Naive thymus-derived CD8-positive, alpha-beta T cell (primary cell): Measurements from ENCODE around the gene FZD4. TPM values are rescaled to one million over a fixed set of nuclear protein-coding genes. Genes with fewer than 3 reads are reported as not detected.
"Not testable (repeated sequence)": the region's sequence is repeated elsewhere in the genome, so short reads cannot be mapped to it uniquely, and the experiment has no call there.

Experiments used
- ATAC-seq, 2 donors: fragments of 150-1000 bp; cut with Tn5 transposase in 1 of 2; sonication (Bioruptor Pico), chemical (Tn5 transposase) in 1 of 2; 1 replicate in 1 of 2; 2 replicates in 1 of 2; pipeline ENCODE4 v1.10.0; 2021; ENCODE audit warnings: mild to moderate bottlenecking in 2 of 2, moderate library complexity in 2 of 2
- POLR2A ChIA-PET: fragments of 350-600 bp; sonication (Branson Sonifier 250); formaldehyde crosslinking; loops from one replicate; lab custom pipeline; 2021; ENCODE audit warnings: antibody characterized with exemption; lab: Charles Lee
- DNase-seq, 10 donors: peaks; one replicate each; pipeline versions ENCODE4 v3.0.0 to v3.0.0-alpha.2; 2020 to 2022
- H3K27ac Mint-ChIP-seq, 10 donors: one replicate each; pipeline ENCODE4 v1.8.0; 2020 to 2022; ENCODE audit warnings: mild to moderate bottlenecking in 10 of 10, mixed read lengths in 10 of 10, moderate library complexity in 4 of 10, inconsistent platforms in 1 of 10
- H3K27me3 Mint-ChIP-seq, 5 donors: one replicate each; pipeline ENCODE4 v1.8.0; 2021 to 2022; ENCODE audit warnings: mixed read lengths in 5 of 5
- H3K36me3 Mint-ChIP-seq, 3 donors: one replicate each; pipeline ENCODE4 v1.8.0; 2020 to 2022; ENCODE audit warnings: mixed read lengths in 3 of 3, mild to moderate bottlenecking in 2 of 3, inconsistent platforms in 1 of 3
- H3K4me1 Mint-ChIP-seq, 4 donors: one replicate each; pipeline ENCODE4 v1.8.0; 2021 to 2022; ENCODE audit warnings: mixed read lengths in 4 of 4
- H3K4me3 Mint-ChIP-seq, 10 donors: one replicate each; pipeline ENCODE4 v1.8.0; 2020 to 2022; ENCODE audit warnings: mild to moderate bottlenecking in 10 of 10, mixed read lengths in 10 of 10, moderate library complexity in 6 of 10, inconsistent platforms in 1 of 10
- H3K9me3 Mint-ChIP-seq, 9 donors: one replicate each; pipeline ENCODE4 v1.8.0; 2020 to 2022; ENCODE audit warnings: mixed read lengths in 9 of 9, mild to moderate bottlenecking in 3 of 9, inconsistent platforms in 1 of 9, moderate library complexity in 1 of 9
- polyA plus RNA-seq, 3 donors: library from polyadenylated mRNA; unstranded; fragments of 300-500 nt; fragmentation: Illumina TruSeq; gene quantifications; one replicate each; pipeline ENCODE4 v1.2.3, GENCODE V29; 2021
- total RNA-seq, 8 experiments: library from RNA in 2 of 8; stranded (reverse) in 2 of 8; gene quantifications; one replicate each; pipeline ENCODE4 v1.2.3 and lab custom pipeline; 2021 to 2026

The FZD4 gene
- total RNA-seq (not detected), polyA plus RNA-seq (not detected), total RNA-seq (lab: John Stamatoyannopoulos, UW) (0 to 0.17 (median 0) reads per million in 6 experiments)

- no peaks in the 10 kb centered on the region for H3K9me3 Mint-ChIP-seq
- POLR2A ChIA-PET: no interaction called here
- peaks cover 18 to 57% (median 38%) of the 10 kb centered on the region in 5 donors for H3K27me3 Mint-ChIP-seq
- peak within 1 kb of the TSS; percentile 80 to 96 (median 90) for H3K4me3 Mint-ChIP-seq
- H3K27ac Mint-ChIP-seq: peak within 1 kb of the TSS in 4 of 10 donors; percentile 41 to 68 (median 50)
- peaks cover 8 to 25% (median 15%) of the 10 kb centered on the region in 4 donors for H3K4me1 Mint-ChIP-seq
- ATAC-seq (peak; percentile 71 to 91), DNase-seq (peak in 7 of 10 donors; percentile 12 to 22 (median 18))
- H3K36me3 Mint-ChIP-seq: peaks cover 0 to 2% (median 0%) of the 10 kb centered on the region in 3 donors
Observed at GRCh38 chr11:86955361-86956120, at the start of gene FZD4. TSS of gene FZD4 (minus strand) at chr11:86955395. CDS start at chr11:86955085, 310 bp downstream.

GRCh38 chr11:87004281-87004680 is 49.1 kb upstream of the FZD4 start:
- H3K9me3 Mint-ChIP-seq, H3K27ac Mint-ChIP-seq, ATAC-seq: not testable (repeated sequence)

GRCh38 chr11:87002918-87003317 is 47.7 kb upstream of the FZD4 start:
- Mint-ChIP-seq H3K9me3 (no peaks in the 10 kb centered on the region), H3K4me1 (no peaks in the 10 kb centered on the region), H3K27ac (no peak overlapping the region), H3K27me3 (peaks cover 0 to 6% (median 2%) of the 10 kb centered on the region in 5 donors), H3K4me3 (no peak overlapping the region), H3K36me3 (no peaks in the 10 kb centered on the region)
- ATAC-seq: no peak
- no peak for DNase-seq
- POLR2A ChIA-PET: no interaction called here

More at GRCh38 chr11:87004281-87004680, 49.1 kb upstream of the FZD4 start:
- H3K4me1 Mint-ChIP-seq, POLR2A ChIA-PET, H3K27me3 Mint-ChIP-seq, H3K4me3 Mint-ChIP-seq, H3K36me3 Mint-ChIP-seq, DNase-seq: not testable (repeated sequence)

- no peaks in the 10 kb centered on the region for H3K9me3 Mint-ChIP-seq
- H3K36me3 Mint-ChIP-seq: no peaks in the 10 kb centered on the region
- H3K4me1 Mint-ChIP-seq: no peaks in the 10 kb centered on the region
- ATAC-seq (no peak), DNase-seq (no peak)
- POLR2A ChIA-PET: interaction anchor here (0.8 kb wide), 1 partner anchor 116 kb away, joined by 3 read pairs; no protein-coding TSS in a partner anchor
- no peak overlapping the region for H3K27ac Mint-ChIP-seq
- no peak overlapping the region for H3K4me3 Mint-ChIP-seq
- peaks cover 0 to 6% (median 0%) of the 10 kb centered on the region in 5 donors for H3K27me3 Mint-ChIP-seq
Observed at GRCh38 chr11:86999859-87000753, 44.9 kb upstream of the FZD4 start.

GRCh38 chr11:86999388-86999787 is 44.2 kb upstream of the FZD4 start:
- POLR2A ChIA-PET: interaction anchor here (0.8 kb wide), 1 partner anchor 117 kb away, joined by 3 read pairs; no protein-coding TSS in a partner anchor
- Mint-ChIP-seq H3K27ac (no peak overlapping the region), H3K27me3 (peaks cover 0 to 2% (median 0%) of the 10 kb centered on the region in 5 donors)

GRCh38 chr11:86996953-86997570 is 41.9 kb upstream of the FZD4 start:
- Mint-ChIP-seq H3K4me1 (no peaks in the 10 kb centered on the region), H3K4me3 (no peak overlapping the region), H3K36me3 (no peaks in the 10 kb centered on the region), H3K27me3 (peaks cover 0 to 2% (median 0%) of the 10 kb centered on the region in 5 donors), H3K9me3 (no peaks in the 10 kb centered on the region), H3K27ac (no peak overlapping the region)
- no peak for DNase-seq
- POLR2A ChIA-PET: no interaction called here
- ATAC-seq: no peak

More at GRCh38 chr11:86999388-86999787, 44.2 kb upstream of the FZD4 start:
- H3K9me3 Mint-ChIP-seq: no peaks in the 10 kb centered on the region
- H3K36me3 Mint-ChIP-seq: no peaks in the 10 kb centered on the region
- ATAC-seq: no peak
- H3K4me1 Mint-ChIP-seq: no peaks in the 10 kb centered on the region
- DNase-seq: no peak
- H3K4me3 Mint-ChIP-seq: no peak overlapping the region

GRCh38 chr11:86993031-86993430 is 37.8 kb upstream of the FZD4 start:
- peaks cover 0 to 4% (median 3%) of the 10 kb centered on the region in 5 donors for H3K27me3 Mint-ChIP-seq
- POLR2A ChIA-PET: interaction anchor here (0.5 kb wide), 1 partner anchor 41 kb away, joined by 3 read pairs; no protein-coding TSS in a partner anchor
- DNase-seq (no peak), ATAC-seq (no peak)
- H3K9me3 Mint-ChIP-seq: no peaks in the 10 kb centered on the region
- H3K27ac Mint-ChIP-seq: no peak overlapping the region
- no peaks in the 10 kb centered on the region for H3K36me3 Mint-ChIP-seq
- H3K4me3 Mint-ChIP-seq: no peak overlapping the region
- H3K4me1 Mint-ChIP-seq: no peaks in the 10 kb centered on the region

GRCh38 chr11:86992340-86992739 is 37.1 kb upstream of the FZD4 start:
- H3K4me1 Mint-ChIP-seq, DNase-seq, H3K27me3 Mint-ChIP-seq, ATAC-seq, H3K9me3 Mint-ChIP-seq, H3K4me3 Mint-ChIP-seq, POLR2A ChIA-PET, H3K27ac Mint-ChIP-seq, H3K36me3 Mint-ChIP-seq: not testable (repeated sequence)

GRCh38 chr11:86991341-86991740 is 36.1 kb upstream of the FZD4 start:
- H3K4me1 Mint-ChIP-seq: no peaks in the 10 kb centered on the region
- POLR2A ChIA-PET: no interaction called here
- peaks cover 0 to 4% (median 3%) of the 10 kb centered on the region in 5 donors for H3K27me3 Mint-ChIP-seq
- ATAC-seq (no peak), DNase-seq (no peak)
- H3K27ac Mint-ChIP-seq: no peak overlapping the region
- no peaks in the 10 kb centered on the region for H3K36me3 Mint-ChIP-seq
- H3K4me3 Mint-ChIP-seq: no peak overlapping the region
- no peaks in the 10 kb centered on the region for H3K9me3 Mint-ChIP-seq

GRCh38 chr11:86990515-86990914 is 35.3 kb upstream of the FZD4 start:
- H3K4me3 Mint-ChIP-seq: no peak overlapping the region
- no peaks in the 10 kb centered on the region for H3K9me3 Mint-ChIP-seq
- H3K27ac Mint-ChIP-seq: no peak overlapping the region
- POLR2A ChIA-PET: no interaction called here
- DNase-seq: no peak
- no peaks in the 10 kb centered on the region for H3K36me3 Mint-ChIP-seq
- no peaks in the 10 kb centered on the region for H3K4me1 Mint-ChIP-seq
- ATAC-seq: no peak
- H3K27me3 Mint-ChIP-seq: peaks cover 0 to 4% (median 3%) of the 10 kb centered on the region in 5 donors

GRCh38 chr11:86990031-86990430 is 34.8 kb upstream of the FZD4 start:
- no peak for DNase-seq
- no peaks in the 10 kb centered on the region for H3K36me3 Mint-ChIP-seq
- H3K27ac Mint-ChIP-seq: no peak overlapping the region
- H3K27me3 Mint-ChIP-seq: peaks cover 0 to 8% (median 4%) of the 10 kb centered on the region in 5 donors
- POLR2A ChIA-PET: no interaction called here
- no peaks in the 10 kb centered on the region for H3K9me3 Mint-ChIP-seq
- no peaks in the 10 kb centered on the region for H3K4me1 Mint-ChIP-seq
- ATAC-seq: no peak
- H3K4me3 Mint-ChIP-seq: no peak overlapping the region

GRCh38 chr11:86988351-86988881 is 33.2 kb upstream of the FZD4 start:
- Mint-ChIP-seq H3K4me3 (no peak overlapping the region), H3K27ac (no peak overlapping the region)
- POLR2A ChIA-PET: no interaction called here

More at GRCh38 chr11:86988351-86988881, 33.2 kb upstream of the FZD4 start:
- DNase-seq: no peak
- no peaks in the 10 kb centered on the region for H3K4me1 Mint-ChIP-seq
- no peak for ATAC-seq
- no peaks in the 10 kb centered on the region for H3K9me3 Mint-ChIP-seq
- H3K36me3 Mint-ChIP-seq: no peaks in the 10 kb centered on the region
- H3K27me3 Mint-ChIP-seq: peaks cover 0 to 19% (median 4%) of the 10 kb centered on the region in 5 donors
